Epithelial cell of proximal tubule (primary cell): ENCODE results near the gene FBXW7. TPM values are rescaled to one million over a fixed set of nuclear protein-coding genes. Genes with fewer than 3 reads are reported as not detected.
A peak's percentile ranks its signal among the peaks of the same experiment; 100 is the strongest.

ENCODE experiments used
- DNase-seq: peaks from one replicate; pipeline ENCODE4 v3.0.0-alpha.2; 2011; ENCODE audit warnings: low read depth
- H3K4me3 ChIP-seq: 2 replicates; pipeline ENCODE4 v1.5.1; 2011; ENCODE audit warnings: low read depth, mild to moderate bottlenecking, low read length
- total RNA-seq: library from RNA; depleted of rRNA; stranded (reverse); fragments of >200 nt; gene quantifications from 2 replicates; pipeline ENCODE4 v1.2.3, GENCODE V29; 2015
- TF ChIP-seq, protein P1 (sequence below): conservative IDR thresholded peaks from 2 replicates; pipeline ENCODE4 v1.5.1; 2012; ENCODE audit warnings: low read depth, mild to moderate bottlenecking, low read length

FBXW7 gene
- total RNA-seq, 1 donor from 2014 or later: 32.9 TPM

DNA sequence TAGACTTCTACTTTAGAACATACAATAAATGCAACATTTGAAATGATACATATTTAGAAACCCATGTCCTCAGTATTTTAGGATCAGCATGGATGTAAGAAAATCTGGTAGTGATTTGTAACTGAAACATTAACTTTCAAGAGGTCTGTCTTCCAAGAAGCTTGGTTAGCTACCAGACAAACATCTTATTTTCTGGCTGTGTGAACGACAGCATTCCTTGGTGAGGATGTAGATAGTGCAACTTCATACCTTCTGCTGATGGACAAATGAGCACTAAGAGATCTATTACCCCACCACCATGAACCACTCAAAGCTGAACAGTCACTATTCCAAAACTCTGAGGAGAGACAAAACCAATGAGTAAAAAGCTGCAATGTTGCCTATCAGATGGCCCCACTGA, 212.7 kb downstream of the FBXW7 start:
- TF ChIP-seq, protein P1, sequence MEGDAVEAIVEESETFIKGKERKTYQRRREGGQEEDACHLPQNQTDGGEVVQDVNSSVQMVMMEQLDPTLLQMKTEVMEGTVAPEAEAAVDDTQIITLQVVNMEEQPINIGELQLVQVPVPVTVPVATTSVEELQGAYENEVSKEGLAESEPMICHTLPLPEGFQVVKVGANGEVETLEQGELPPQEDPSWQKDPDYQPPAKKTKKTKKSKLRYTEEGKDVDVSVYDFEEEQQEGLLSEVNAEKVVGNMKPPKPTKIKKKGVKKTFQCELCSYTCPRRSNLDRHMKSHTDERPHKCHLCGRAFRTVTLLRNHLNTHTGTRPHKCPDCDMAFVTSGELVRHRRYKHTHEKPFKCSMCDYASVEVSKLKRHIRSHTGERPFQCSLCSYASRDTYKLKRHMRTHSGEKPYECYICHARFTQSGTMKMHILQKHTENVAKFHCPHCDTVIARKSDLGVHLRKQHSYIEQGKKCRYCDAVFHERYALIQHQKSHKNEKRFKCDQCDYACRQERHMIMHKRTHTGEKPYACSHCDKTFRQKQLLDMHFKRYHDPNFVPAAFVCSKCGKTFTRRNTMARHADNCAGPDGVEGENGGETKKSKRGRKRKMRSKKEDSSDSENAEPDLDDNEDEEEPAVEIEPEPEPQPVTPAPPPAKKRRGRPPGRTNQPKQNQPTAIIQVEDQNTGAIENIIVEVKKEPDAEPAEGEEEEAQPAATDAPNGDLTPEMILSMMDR: no peak
- no peak for DNase-seq
- no peak overlapping the region for H3K4me3 ChIP-seq

DNA sequence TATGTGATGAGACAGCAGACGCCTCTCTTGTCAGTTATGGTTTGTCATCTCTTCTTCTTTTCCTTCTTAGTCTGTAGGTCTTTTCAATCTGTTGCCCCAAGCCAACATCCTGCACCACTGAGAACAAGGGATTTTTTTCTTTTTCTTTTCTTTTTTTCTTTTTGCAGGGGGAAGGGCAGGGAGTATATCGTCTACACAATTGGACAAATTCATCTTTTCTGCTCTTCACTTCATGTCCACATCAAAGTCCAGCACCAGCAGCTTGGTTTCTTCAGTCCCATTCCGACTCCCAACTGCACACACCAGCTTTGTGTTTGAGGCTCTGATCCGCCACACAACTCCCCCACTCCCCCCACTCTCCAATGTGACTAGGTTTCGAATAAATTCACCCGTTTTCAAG, 213.2 kb downstream of the FBXW7 start:
- H3K4me3 ChIP-seq: no peak overlapping the region
- no peak for DNase-seq
- TF ChIP-seq, protein P1: no peak

DNA sequence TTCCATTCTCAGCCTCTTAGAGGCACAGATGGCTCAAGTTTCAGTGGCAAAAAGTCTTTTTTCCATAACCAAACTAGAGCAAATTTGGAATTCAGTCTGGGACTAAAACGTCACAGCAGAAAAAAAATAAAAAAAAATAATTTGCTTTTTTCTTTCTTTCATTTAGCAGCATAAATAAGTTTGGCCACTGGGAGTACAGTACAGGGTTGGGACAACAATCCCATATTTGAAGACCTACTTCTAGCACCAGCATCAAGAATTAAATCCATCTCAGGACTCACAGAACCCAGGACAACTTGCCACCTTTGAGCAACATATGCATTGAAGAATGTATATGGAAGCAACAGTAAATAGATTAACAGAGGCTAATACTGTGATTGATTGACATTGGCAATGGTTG, 214.0 kb downstream of the FBXW7 start:
- no peak overlapping the region for H3K4me3 ChIP-seq
- TF ChIP-seq, protein P1: no peak
- no peak for DNase-seq

DNA sequence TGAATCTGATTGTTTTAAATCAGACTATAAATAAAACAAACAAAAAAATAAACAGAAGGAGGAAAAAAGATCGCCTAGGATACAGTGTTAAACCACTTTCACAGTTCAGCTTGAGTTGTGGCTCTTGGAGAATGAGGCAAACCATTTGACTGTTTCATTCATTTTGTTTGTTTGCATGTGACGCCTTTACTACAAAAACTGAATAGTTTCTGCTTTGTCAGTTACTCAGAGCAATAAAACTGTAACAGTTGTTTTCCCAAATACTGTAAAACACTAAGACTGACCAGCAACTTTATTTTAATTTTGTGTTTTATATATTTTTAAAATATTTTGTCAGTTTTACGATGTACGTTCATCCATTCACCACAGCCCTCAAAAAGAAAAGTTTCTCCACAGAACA, 214.5 kb downstream of the FBXW7 start:
- H3K4me3 ChIP-seq: no peak overlapping the region
- TF ChIP-seq, protein P1: no peak
- no peak for DNase-seq

DNA sequence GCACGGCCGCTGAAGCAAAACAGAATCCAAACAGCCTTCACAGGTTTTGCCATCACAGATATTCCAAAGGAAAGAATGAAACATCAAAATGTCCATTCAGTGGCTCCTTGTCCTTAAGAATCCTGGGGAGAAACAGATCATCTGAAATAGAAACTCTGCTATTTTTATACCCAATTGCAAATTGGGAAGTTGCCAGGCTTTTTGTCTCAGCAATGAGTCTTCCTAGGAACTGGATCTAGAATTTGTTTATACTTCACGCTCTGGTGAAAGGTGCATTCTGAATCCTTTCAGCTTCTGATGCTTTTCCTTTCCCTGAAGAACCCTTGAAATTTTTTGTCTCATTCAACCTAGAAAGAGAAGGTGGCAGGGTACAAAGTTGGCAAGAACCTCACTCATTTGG, 218.9 kb downstream of the FBXW7 start:
- TF ChIP-seq, protein P1: no peak
- no peak overlapping the region for H3K4me3 ChIP-seq
- DNase-seq: no peak

DNA sequence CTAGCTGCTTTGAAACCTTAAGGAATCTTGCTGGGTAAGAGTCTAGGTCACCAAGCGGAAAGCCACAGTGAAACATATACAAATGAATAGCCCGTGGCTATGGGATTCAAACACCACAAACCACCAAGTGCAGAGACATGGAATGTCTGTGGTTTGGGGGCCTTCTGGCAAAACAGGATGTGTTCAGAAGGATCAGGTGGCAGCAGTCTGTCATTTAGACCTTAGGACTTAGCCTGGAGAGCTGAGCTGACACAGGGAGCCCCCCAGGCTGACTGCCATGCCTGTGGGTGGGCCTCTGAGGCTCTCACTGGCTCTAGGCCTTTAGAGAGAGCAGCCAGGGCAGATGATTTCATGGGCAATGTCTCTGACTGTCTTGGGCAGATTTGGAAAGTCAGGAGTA, 225.6 kb downstream of the FBXW7 start:
- TF ChIP-seq, protein P1: no peak
- no peak overlapping the region for H3K4me3 ChIP-seq
- DNase-seq: peak; percentile 49

DNA sequence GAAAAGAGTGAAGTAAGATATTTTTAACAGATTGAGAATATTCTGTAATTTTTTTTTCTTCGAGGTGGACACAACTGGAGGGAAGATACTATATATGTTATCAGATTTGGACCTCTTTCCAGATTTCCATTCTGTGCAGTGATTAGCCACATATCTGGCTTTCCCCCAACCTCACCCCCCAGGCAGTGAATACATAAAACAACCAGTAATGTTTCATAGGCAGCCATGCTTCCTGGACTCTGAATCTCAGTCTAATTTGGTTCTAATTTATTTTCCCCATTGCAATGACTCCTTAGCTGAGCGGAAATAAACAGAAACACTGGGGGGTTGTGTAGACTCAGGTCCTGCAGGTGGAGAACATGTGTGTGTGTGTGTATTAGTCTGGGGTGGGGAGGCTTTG, 226.5 kb downstream of the FBXW7 start:
- TF ChIP-seq, protein P1: no peak
- DNase-seq: no peak
- H3K4me3 ChIP-seq: no peak overlapping the region
